ENCODE measurements around the gene TNFSF18. TPM values are rescaled to one million over a fixed set of nuclear protein-coding genes. Genes with fewer than 3 reads are reported as not detected.

TNFSF18 gene
- total and polyA plus RNA-seq, 2 of the 4 experiments (the other 2 are of a cell fraction) = 0.12 to 0.18 TPM

GRCh38 chr1:173084292-173084691, 33.6 kb upstream of the TNFSF18 start:
- H3K4me3 ChIP-seq (ENCODE audit: insufficient read depth, low read depth, low read length) = no peak overlapping the region
- H3K27me3 ChIP-seq (ENCODE audit: control insufficient read depth, insufficient read depth, low read length) = no peaks in the 10 kb centered on the region
- no peak overlapping the region for H3K23ac ChIP-seq (ENCODE audit: low read depth, low read length)
- DNase-seq = no peak
- H3K36me3 ChIP-seq (ENCODE audit: control insufficient read depth, insufficient read depth, low read length) = no peaks in the 10 kb centered on the region
- no peak overlapping the region for H3K18ac ChIP-seq (ENCODE audit: low read depth, low read length)
- H2BK5ac ChIP-seq (ENCODE audit: low read depth, low read length, poor library complexity, severe bottlenecking) = no peak overlapping the region
- H3K4me2 ChIP-seq (ENCODE audit: low read depth, low read length) = no peak overlapping the region
- H3K56ac ChIP-seq (ENCODE audit: extremely low read depth, insufficient read depth, low read length) = no peak overlapping the region
- no peak for TF ChIP-seq RCOR1 (IDR thresholded peaks at IDR 0.05; ENCODE audit: insufficient replicate concordance, low read length)
- TF ChIP-seq RFX5 (IDR thresholded peaks at IDR 0.05; ENCODE audit: low read depth, low read length) = no peak
- no peak for TF ChIP-seq CHD1 (IDR thresholded peaks at IDR 0.05; ENCODE audit: low read depth, low read length)
- no peak for TF ChIP-seq RAD21 (IDR thresholded peaks at IDR 0.05; ENCODE audit: low read length)
- no peak for TF ChIP-seq NFE2L2 (IDR thresholded peaks at IDR 0.05; ENCODE audit: low read depth, low read length)
- no peak for TF ChIP-seq POLR2A (IDR thresholded peaks at IDR 0.05; ENCODE audit: low read depth, low read length)
- TF ChIP-seq SMC3 (IDR thresholded peaks at IDR 0.05; ENCODE audit: low read depth, low read length) = no peak
- TF ChIP-seq, protein P1, sequence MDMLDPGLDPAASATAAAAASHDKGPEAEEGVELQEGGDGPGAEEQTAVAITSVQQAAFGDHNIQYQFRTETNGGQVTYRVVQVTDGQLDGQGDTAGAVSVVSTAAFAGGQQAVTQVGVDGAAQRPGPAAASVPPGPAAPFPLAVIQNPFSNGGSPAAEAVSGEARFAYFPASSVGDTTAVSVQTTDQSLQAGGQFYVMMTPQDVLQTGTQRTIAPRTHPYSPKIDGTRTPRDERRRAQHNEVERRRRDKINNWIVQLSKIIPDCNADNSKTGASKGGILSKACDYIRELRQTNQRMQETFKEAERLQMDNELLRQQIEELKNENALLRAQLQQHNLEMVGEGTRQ (IDR thresholded peaks at IDR 0.05; ENCODE audit: low read depth, low read length) = no peak
- no peak for TF ChIP-seq MXI1 (IDR thresholded peaks at IDR 0.05; ENCODE audit: borderline replicate concordance, low read depth, low read length)
- no peak for TF ChIP-seq CTCF (conservative IDR thresholded peaks at IDR 0.05; ENCODE audit: low read depth, low read length)
- TF ChIP-seq MAZ (IDR thresholded peaks at IDR 0.05; ENCODE audit: borderline replicate concordance, low read depth, low read length) = no peak
- TF ChIP-seq FOS (IDR thresholded peaks at IDR 0.05; ENCODE audit: low read depth, low read length) = no peak
- TF ChIP-seq MAFK (IDR thresholded peaks at IDR 0.05; ENCODE audit: low read depth, low read length) = no peak
- no peak for TF ChIP-seq BHLHE40 (IDR thresholded peaks at IDR 0.05; ENCODE audit: low read depth, low read length)
- TF ChIP-seq ELK1 (IDR thresholded peaks at IDR 0.05; ENCODE audit: borderline replicate concordance, low read depth, low read length) = no peak
- no peak for TF ChIP-seq CEBPB (IDR thresholded peaks at IDR 0.05; ENCODE audit: low read depth, low read length)
- H2AK5ac ChIP-seq (ENCODE audit: low read depth, low read length) = no peak overlapping the region
- H3K14ac ChIP-seq (replicated peaks; ENCODE audit: low read depth, low read length) = no peak overlapping the region
- H4K8ac ChIP-seq (ENCODE audit: low read depth in 2 of 2, low read length in 2 of 2) = no peak overlapping the region
- ChIA-PET POLR2A (ENCODE audit: unreplicated experiment) (no interaction called here), CTCF (no interaction called here)
- dilution Hi-C loops (cut with HindIII; ENCODE audit: low sequenced_read_pairs, unreplicated experiment) (no loop called here), intact Hi-C loops (cut with micrococcal nuclease) (no loop called here), in situ Hi-C loops (cut with MboI; ENCODE audit: low sequenced_read_pairs) (no loop called here)
- H4K5ac ChIP-seq (ENCODE audit: low read depth, low read length) = no peak overlapping the region
- H3K4me1 ChIP-seq (ENCODE audit: control insufficient read depth, insufficient read depth, low read length) = no peaks in the 10 kb centered on the region
- no peak overlapping the region for H3K9ac ChIP-seq (ENCODE audit: low read depth, low read length)
- no peak overlapping the region for H4K91ac ChIP-seq (ENCODE audit: insufficient read depth, low read depth, low read length)
- no peak overlapping the region for H2AK9ac ChIP-seq (replicated peaks; ENCODE audit: low read depth, low read length, poor library complexity)
- no peak overlapping the region for H2BK120ac ChIP-seq (ENCODE audit: low read depth, low read length)
- H3K4ac ChIP-seq (ENCODE audit: low read depth, low read length) = no peak overlapping the region
- no peak overlapping the region for H2BK20ac ChIP-seq (ENCODE audit: low read depth, low read length)
- H3K79me1 ChIP-seq (ENCODE audit: low read depth in 1 of 2, low read length in 2 of 2) = no peaks in the 10 kb centered on the region
- no peak for ATAC-seq (ENCODE audit: low read depth)
- no peak overlapping the region for H2BK15ac ChIP-seq (ENCODE audit: low read depth, low read length)
- H4K20me1 ChIP-seq (ENCODE audit: insufficient read depth, low read length) = no peaks in the 10 kb centered on the region
- H3K9me1 ChIP-seq (ENCODE audit: insufficient read depth, low read length) = no peaks in the 10 kb centered on the region
- no CpG with 5 or more reads among the region's 6 CpGs for WGBS, 2 experiments (ENCODE audit: extremely low coverage in 2 of 2, insufficient read length in 1 of 2)
- BruUV-seq (replicated peaks) = no TSS peak
- no peak overlapping the region for H2AFZ ChIP-seq (replicated peaks; ENCODE audit: low read length, poor library complexity)
- no peaks in the 10 kb centered on the region for H3K9me3 ChIP-seq (ENCODE audit: control insufficient read depth, insufficient read depth, low read length)
- no peak overlapping the region for H3K27ac ChIP-seq (ENCODE audit: insufficient read depth, low read length)
